A549 (cell line): ENCODE results near the gene CBFA2T3.

ENCODE experiments used
- CHD2 ChIP-seq: fragments of 150-350 bp; IDR thresholded peaks from 2 replicates; pipeline ENCODE4 v1.6.1; 2014; ENCODE audit warnings: low read length; ENCODE audit not compliant: partially characterized antibody
- CHD4 ChIP-seq: fragments of 200-600 bp; sonication (generic); IDR thresholded peaks from 2 replicates; pipeline ENCODE4 v1.6.1; 2016; ENCODE audit warnings: antibody characterized with exemption, mild to moderate bottlenecking, borderline replicate concordance
- FOSL2 ChIP-seq, 2 experiments: fragments of 450-650 bp in 1 of 2; fragments of >200 bp in 1 of 2; sonication (Bioruptor Twin) in 1 of 2; formaldehyde crosslinking; IDR thresholded peaks; 2 replicates each; pipeline versions ENCODE4 v1.5.0 to v1.6.1; 2016 to 2020; ENCODE audit warnings: mild to moderate bottlenecking in 1 of 2, moderate library complexity in 1 of 2
- MYC ChIP-seq: IDR thresholded peaks from 2 replicates; pipeline ENCODE4 v1.6.1; 2012; ENCODE audit warnings: mild to moderate bottlenecking, inconsistent platforms, low read length, improper control_type of control experiment, borderline replicate concordance
- POLR2A ChIP-seq: IDR thresholded peaks from 2 replicates; pipeline ENCODE4 v1.6.1; 2012; ENCODE audit warnings: mild to moderate bottlenecking, low read length
- RNF2 ChIP-seq: fragments of 200-600 bp; sonication (generic); IDR thresholded peaks from 2 replicates; pipeline ENCODE4 v1.6.1; 2016; ENCODE audit warnings: low read depth, mild to moderate bottlenecking, antibody characterized with exemption, moderate library complexity, borderline replicate concordance
- SMC3 ChIP-seq: fragments of >200 bp; sonication (Bioruptor Twin); formaldehyde crosslinking; IDR thresholded peaks from 3 replicates; pipeline ENCODE4 v1.6.1; 2018; ENCODE audit warnings: inconsistent platforms
- TF ChIP-seq, protein P1 (sequence below): fragments of >200 bp; sonication (Bioruptor Twin); formaldehyde crosslinking; IDR thresholded peaks from 3 replicates; pipeline ENCODE4 v1.5.1; 2016
- TF ChIP-seq, protein P2 (sequence below): IDR thresholded peaks from 2 replicates; pipeline ENCODE4 v1.6.1; 2012
- TF ChIP-seq, protein P3 (sequence below): IDR thresholded peaks from 2 replicates; pipeline ENCODE4 v1.6.1; 2012

DNA sequence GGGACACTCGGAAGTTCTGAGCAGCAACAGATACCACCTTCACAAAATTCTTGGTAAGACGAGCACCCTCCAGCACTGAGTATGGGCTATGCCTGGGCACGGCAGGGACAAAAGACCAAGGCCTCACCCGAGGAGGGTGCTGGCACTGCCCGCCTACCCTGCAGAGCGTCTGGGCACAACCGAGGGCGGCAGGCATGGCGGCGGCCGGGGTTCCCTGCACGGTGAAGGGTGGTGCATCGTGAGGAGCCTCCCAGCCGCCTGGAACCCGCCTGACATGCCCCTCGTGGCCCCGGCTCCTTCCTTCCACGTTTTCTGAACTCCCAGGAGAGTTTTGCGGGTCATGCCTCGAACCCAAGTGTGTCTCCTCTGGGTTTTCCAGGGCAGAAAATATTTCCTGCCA lies 139.2 kb downstream of the CBFA2T3 start:
- no peak for TF ChIP-seq MYC
- no peak for TF ChIP-seq POLR2A
- TF ChIP-seq RNF2, result no peak
- TF ChIP-seq, protein P1, sequence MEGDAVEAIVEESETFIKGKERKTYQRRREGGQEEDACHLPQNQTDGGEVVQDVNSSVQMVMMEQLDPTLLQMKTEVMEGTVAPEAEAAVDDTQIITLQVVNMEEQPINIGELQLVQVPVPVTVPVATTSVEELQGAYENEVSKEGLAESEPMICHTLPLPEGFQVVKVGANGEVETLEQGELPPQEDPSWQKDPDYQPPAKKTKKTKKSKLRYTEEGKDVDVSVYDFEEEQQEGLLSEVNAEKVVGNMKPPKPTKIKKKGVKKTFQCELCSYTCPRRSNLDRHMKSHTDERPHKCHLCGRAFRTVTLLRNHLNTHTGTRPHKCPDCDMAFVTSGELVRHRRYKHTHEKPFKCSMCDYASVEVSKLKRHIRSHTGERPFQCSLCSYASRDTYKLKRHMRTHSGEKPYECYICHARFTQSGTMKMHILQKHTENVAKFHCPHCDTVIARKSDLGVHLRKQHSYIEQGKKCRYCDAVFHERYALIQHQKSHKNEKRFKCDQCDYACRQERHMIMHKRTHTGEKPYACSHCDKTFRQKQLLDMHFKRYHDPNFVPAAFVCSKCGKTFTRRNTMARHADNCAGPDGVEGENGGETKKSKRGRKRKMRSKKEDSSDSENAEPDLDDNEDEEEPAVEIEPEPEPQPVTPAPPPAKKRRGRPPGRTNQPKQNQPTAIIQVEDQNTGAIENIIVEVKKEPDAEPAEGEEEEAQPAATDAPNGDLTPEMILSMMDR, result no peak
- TF ChIP-seq, protein P2, sequence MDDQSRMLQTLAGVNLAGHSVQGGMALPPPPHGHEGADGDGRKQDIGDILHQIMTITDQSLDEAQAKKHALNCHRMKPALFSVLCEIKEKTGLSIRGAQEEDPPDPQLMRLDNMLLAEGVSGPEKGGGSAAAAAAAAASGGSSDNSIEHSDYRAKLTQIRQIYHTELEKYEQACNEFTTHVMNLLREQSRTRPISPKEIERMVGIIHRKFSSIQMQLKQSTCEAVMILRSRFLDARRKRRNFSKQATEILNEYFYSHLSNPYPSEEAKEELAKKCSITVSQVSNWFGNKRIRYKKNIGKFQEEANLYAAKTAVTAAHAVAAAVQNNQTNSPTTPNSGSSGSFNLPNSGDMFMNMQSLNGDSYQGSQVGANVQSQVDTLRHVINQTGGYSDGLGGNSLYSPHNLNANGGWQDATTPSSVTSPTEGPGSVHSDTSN, result no peak
- no peak for TF ChIP-seq SMC3
- no peak for TF ChIP-seq FOSL2 (IDR thresholded peaks at IDR 0.05)
- no peak for TF ChIP-seq FOSL2 (CRISPR knock-in tag; IDR thresholded peaks at IDR 0.05)
- no peak for TF ChIP-seq CHD4
- no peak for TF ChIP-seq CHD2
- TF ChIP-seq, protein P3, sequence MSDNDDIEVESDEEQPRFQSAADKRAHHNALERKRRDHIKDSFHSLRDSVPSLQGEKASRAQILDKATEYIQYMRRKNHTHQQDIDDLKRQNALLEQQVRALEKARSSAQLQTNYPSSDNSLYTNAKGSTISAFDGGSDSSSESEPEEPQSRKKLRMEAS, result no peak
